CD4-positive, alpha-beta T cell (primary cell): ENCODE results near the gene SHISA4. TPM values are rescaled to one million over a fixed set of nuclear protein-coding genes. Genes with fewer than 3 reads are reported as not detected.
"Not testable (repeated sequence)": the region's sequence is repeated elsewhere in the genome, so short reads cannot be mapped to it uniquely, and the experiment has no call there.

Experiments used
- ATAC-seq: fragments of 200-7000 bp; cut with Tn5 transposase; one replicate; pipeline ENCODE4 v1.10.0; 2022; ENCODE audit warnings: mild to moderate bottlenecking; ENCODE audit not compliant: poor library complexity
- CTCF ChIA-PET: fragments of 350-600 bp; sonication (Branson Sonifier 250); formaldehyde crosslinking; loops from one replicate; lab custom pipeline; 2021; ENCODE audit warnings: antibody characterized with exemption, inconsistent platforms; lab: Charles Lee
- POLR2A ChIA-PET: fragments of 350-600 bp; sonication (Branson Sonifier 250); formaldehyde crosslinking; loops from one replicate; lab custom pipeline; 2021; ENCODE audit warnings: antibody characterized with exemption, inconsistent platforms; lab: Charles Lee
- DNase-seq, 14 experiments: peaks; one replicate each; pipeline ENCODE4 v3.0.0-alpha.2; 2013 to 2020; ENCODE audit warnings: mixed read lengths in 2 of 14
- H3K27ac ChIP-seq, 2 donors: one replicate each; pipeline versions ENCODE4 v1.5.1 to v1.7.0; 2013; ENCODE audit warnings: low read length in 2 of 2, low read depth in 1 of 2, mild to moderate bottlenecking in 1 of 2
- H3K27me3 ChIP-seq, 2 experiments: 1 replicate in 1 of 2; 2 replicates in 1 of 2; pipeline versions ENCODE4 v1.6.1 to v1.7.0; 2013; ENCODE audit warnings: low read length in 2 of 2, control low read depth in 1 of 2, mild to moderate bottlenecking in 1 of 2, moderate library complexity in 1 of 2; ENCODE audit not compliant: insufficient read depth in 2 of 2, control insufficient read depth in 1 of 2
- H3K36me3 ChIP-seq: one replicate; pipeline ENCODE4 v1.6.1; 2013; ENCODE audit warnings: low read length, control low read depth; ENCODE audit not compliant: insufficient read depth
- H3K4me1 ChIP-seq: one replicate; pipeline ENCODE4 v1.6.1; 2013; ENCODE audit warnings: low read length, control low read depth; ENCODE audit not compliant: insufficient read depth
- H3K4me3 ChIP-seq: one replicate; pipeline ENCODE4 v1.5.1; 2013; ENCODE audit warnings: mild to moderate bottlenecking, low read length, moderate library complexity
- H3K9me3 ChIP-seq, 2 experiments: 1 replicate in 1 of 2; 2 replicates in 1 of 2; pipeline versions ENCODE4 v1.6.1 to v1.7.0; 2013; ENCODE audit warnings: low read length in 2 of 2, mild to moderate bottlenecking in 2 of 2, control low read depth in 1 of 2, moderate library complexity in 1 of 2; ENCODE audit not compliant: control insufficient read depth in 1 of 2, insufficient read depth in 1 of 2
- H3K27ac Mint-ChIP-seq: one replicate; pipeline ENCODE4 v1.8.0; 2020; ENCODE audit warnings: mixed read lengths
- H3K27me3 Mint-ChIP-seq: one replicate; pipeline ENCODE4 v1.8.0; 2021; ENCODE audit warnings: mixed read lengths
- H3K36me3 Mint-ChIP-seq: one replicate; pipeline ENCODE4 v1.8.0; 2021; ENCODE audit warnings: low read depth, mixed read lengths
- H3K4me1 Mint-ChIP-seq: one replicate; pipeline ENCODE4 v1.8.0; 2021; ENCODE audit warnings: low read depth, mixed read lengths
- H3K4me3 Mint-ChIP-seq: one replicate; pipeline ENCODE4 v1.8.0; 2020; ENCODE audit warnings: mild to moderate bottlenecking, mixed read lengths
- H3K9me3 Mint-ChIP-seq: one replicate; pipeline ENCODE4 v1.8.0; 2020; ENCODE audit warnings: mixed read lengths
- intact Hi-C, 2 experiments: fragments of 100-400 bp; cut with DNase I in 1 of 2; cut with micrococcal nuclease in 1 of 2; formaldehyde crosslinking; loops; one replicate each; pipeline versions ENCODE4 v1.15.1 to v1.9.0; 2023 to 2025; cut with DNase I, micrococcal nuclease
- total RNA-seq, 174 experiments: library from RNA in 2 of 174; stranded (reverse) in 2 of 174; gene quantifications; one replicate each; pipeline ENCODE4 v1.2.3 and lab custom pipeline; 2021 to 2026
- TF ChIP-seq, protein P1 (sequence below): fragments of 200-600 bp; IDR thresholded peaks from one replicate; pipeline ENCODE4 v1.8.0; 2022; ENCODE audit warnings: antibody characterized with exemption, mild to moderate bottlenecking

The SHISA4 gene
- total RNA-seq, 2 experiments from 2014 or later = 0.19 TPM; not detected in 1

DNA sequence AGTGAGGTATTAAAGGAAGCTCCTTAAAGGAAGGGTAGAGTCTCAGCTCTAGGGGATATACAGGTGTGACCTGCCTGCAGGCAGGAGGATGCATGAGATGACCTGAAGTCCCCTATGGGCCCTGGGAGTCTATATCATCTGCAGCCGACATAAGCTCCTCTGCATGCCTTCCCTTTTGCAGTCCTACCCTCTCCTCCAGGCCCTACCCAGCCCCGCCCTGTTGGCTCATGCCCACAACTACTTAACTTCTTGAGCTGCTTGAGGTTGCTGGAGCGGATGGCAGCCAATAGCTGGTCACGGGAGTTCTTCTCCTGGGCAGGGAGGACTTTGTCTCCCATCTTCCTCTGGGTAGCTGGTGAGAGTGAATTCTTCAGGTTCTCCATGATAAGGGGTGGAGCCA lies 10.3 kb downstream of the SHISA4 start:
- H3K27ac Mint-ChIP-seq = no peak overlapping the region
- Histone ChIP-seq H3K27ac (no peak overlapping the region), H3K4me3 (no peak overlapping the region), H3K36me3 (no peaks in the 10 kb centered on the region), H3K27me3 (no peaks in the 10 kb centered on the region), H3K4me1 (peaks cover 9% of the 10 kb centered on the region), H3K9me3 (no peaks in the 10 kb centered on the region)
- TF ChIP-seq, protein P1, sequence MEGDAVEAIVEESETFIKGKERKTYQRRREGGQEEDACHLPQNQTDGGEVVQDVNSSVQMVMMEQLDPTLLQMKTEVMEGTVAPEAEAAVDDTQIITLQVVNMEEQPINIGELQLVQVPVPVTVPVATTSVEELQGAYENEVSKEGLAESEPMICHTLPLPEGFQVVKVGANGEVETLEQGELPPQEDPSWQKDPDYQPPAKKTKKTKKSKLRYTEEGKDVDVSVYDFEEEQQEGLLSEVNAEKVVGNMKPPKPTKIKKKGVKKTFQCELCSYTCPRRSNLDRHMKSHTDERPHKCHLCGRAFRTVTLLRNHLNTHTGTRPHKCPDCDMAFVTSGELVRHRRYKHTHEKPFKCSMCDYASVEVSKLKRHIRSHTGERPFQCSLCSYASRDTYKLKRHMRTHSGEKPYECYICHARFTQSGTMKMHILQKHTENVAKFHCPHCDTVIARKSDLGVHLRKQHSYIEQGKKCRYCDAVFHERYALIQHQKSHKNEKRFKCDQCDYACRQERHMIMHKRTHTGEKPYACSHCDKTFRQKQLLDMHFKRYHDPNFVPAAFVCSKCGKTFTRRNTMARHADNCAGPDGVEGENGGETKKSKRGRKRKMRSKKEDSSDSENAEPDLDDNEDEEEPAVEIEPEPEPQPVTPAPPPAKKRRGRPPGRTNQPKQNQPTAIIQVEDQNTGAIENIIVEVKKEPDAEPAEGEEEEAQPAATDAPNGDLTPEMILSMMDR = no peak
- ChIA-PET CTCF (no interaction called here), POLR2A (no interaction called here)
- H3K9me3 Mint-ChIP-seq = no peaks in the 10 kb centered on the region
- H3K27me3 Mint-ChIP-seq = peaks cover 19% of the 10 kb centered on the region
- H3K4me1 Mint-ChIP-seq = peaks cover 7% of the 10 kb centered on the region
- H3K36me3 Mint-ChIP-seq = no peaks in the 10 kb centered on the region
- ATAC-seq (no peak), DNase-seq (no peak)
- intact Hi-C loops = loop anchor here (5.0 kb wide), 2 partner anchors 58 to 238 kb away; partner anchors contain the start of gene TIMM17A (in 2 of the 2)
- H3K4me3 Mint-ChIP-seq = no peak overlapping the region

GRCh38 chr1:201899683-201900429 lies 11.2 kb downstream of the SHISA4 start:
- intact Hi-C loops = loop anchor here (5.0 kb wide), 2 partner anchors 57 to 237 kb away; partner anchors contain the start of gene TIMM17A (in 2 of the 2)
- Mint-ChIP-seq H3K9me3 (no peaks in the 10 kb centered on the region), H3K36me3 (no peaks in the 10 kb centered on the region), H3K27ac (no peak overlapping the region), H3K4me3 (no peak overlapping the region), H3K4me1 (peaks cover 7% of the 10 kb centered on the region), H3K27me3 (peaks cover 11% of the 10 kb centered on the region)
- ATAC-seq = no peak
- H3K27ac ChIP-seq = no peak overlapping the region
- no peaks in the 10 kb centered on the region for H3K27me3 ChIP-seq
- ChIA-PET CTCF (interaction anchor here (0.6 kb wide), 1 partner anchor 78 kb away, joined by 3 read pairs; no protein-coding TSS in a partner anchor), POLR2A (no interaction called here)
- no peak for DNase-seq
- TF ChIP-seq, protein P1 = no peak
- H3K4me3 ChIP-seq = no peak overlapping the region
- H3K4me1 ChIP-seq = peaks cover 9% of the 10 kb centered on the region
- H3K36me3 ChIP-seq = no peaks in the 10 kb centered on the region
- no peaks in the 10 kb centered on the region for H3K9me3 ChIP-seq

DNA sequence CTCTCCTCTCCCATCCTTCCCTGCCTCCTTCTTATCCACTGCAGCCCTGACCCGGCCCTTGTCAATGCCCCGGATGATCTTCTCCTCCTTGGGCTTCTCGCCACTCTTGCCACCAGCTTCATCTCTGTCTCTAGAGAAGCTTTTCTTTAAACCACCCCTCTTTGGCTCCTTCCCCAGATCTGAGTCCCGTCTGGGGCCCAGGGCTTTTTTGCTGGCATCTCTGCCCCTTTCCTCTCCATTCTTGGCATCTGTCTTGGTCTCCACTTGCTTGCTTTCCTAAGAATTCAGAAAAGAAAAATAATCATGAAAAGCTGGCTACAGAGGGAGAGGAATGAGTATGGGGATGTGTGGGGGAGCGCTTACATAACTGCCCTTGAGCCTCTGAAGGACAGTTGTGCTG lies 11.8 kb downstream of the SHISA4 start:
- H3K9me3 Mint-ChIP-seq = no peaks in the 10 kb centered on the region
- no peak overlapping the region for H3K27ac Mint-ChIP-seq
- ChIA-PET POLR2A (no interaction called here), CTCF (no interaction called here)
- TF ChIP-seq, protein P1 = no peak
- H3K36me3 Mint-ChIP-seq = no peaks in the 10 kb centered on the region
- H3K4me1 Mint-ChIP-seq = peaks cover 7% of the 10 kb centered on the region
- H3K27me3 ChIP-seq = no peaks in the 10 kb centered on the region
- no peak for DNase-seq
- H3K4me3 ChIP-seq = no peak overlapping the region
- no peaks in the 10 kb centered on the region for H3K36me3 ChIP-seq
- no peaks in the 10 kb centered on the region for H3K9me3 ChIP-seq
- no peak overlapping the region for H3K27ac ChIP-seq
- no peak overlapping the region for H3K4me3 Mint-ChIP-seq
- peaks cover 11% of the 10 kb centered on the region for H3K27me3 Mint-ChIP-seq
- no peak for ATAC-seq
- peaks cover 9% of the 10 kb centered on the region for H3K4me1 ChIP-seq
- intact Hi-C loops = no loop called here

- DNase-seq, POLR2A ChIA-PET, H3K27ac Mint-ChIP-seq, H3K27me3 Mint-ChIP-seq, H3K36me3 Mint-ChIP-seq, H3K4me1 Mint-ChIP-seq, H3K27me3 ChIP-seq, H3K27ac ChIP-seq, H3K36me3 ChIP-seq, intact Hi-C loops, H3K4me1 ChIP-seq, H3K4me3 Mint-ChIP-seq, H3K4me3 ChIP-seq, CTCF ChIA-PET, H3K9me3 Mint-ChIP-seq, H3K9me3 ChIP-seq, ATAC-seq: not testable (repeated sequence)
These were observed 12.3 kb downstream of the SHISA4 start for GRCh38 chr1:201901036-201901435.
